Sigmoid colon (tissue), 7 donors: ENCODE measurements around the gene SCAP. TPM values are rescaled to one million over a fixed set of nuclear protein-coding genes. Genes with fewer than 3 reads are reported as not detected.

Experiments
- DNase-seq: peaks from one replicate; pipeline ENCODE4 v3.0.0-alpha.2; 2019
- H3K27ac ChIP-seq, 4 donors: fragments of 200-600 bp; sonication (generic); one replicate each; pipeline ENCODE4 v1.5.1; 2016 to 2019; ENCODE audit warnings: mild to moderate bottlenecking in 1 of 4
- H3K27me3 ChIP-seq, 3 donors: fragments of 200-600 bp; sonication (generic); one replicate each; pipeline ENCODE4 v1.5.1; 2019; ENCODE audit warnings: mild to moderate bottlenecking in 1 of 3
- H3K36me3 ChIP-seq, 4 donors: fragments of 200-600 bp; sonication (generic); one replicate each; pipeline ENCODE4 v1.5.1; 2016 to 2019
- H3K4me1 ChIP-seq, 4 donors: fragments of 200-600 bp; sonication (generic); one replicate each; pipeline ENCODE4 v1.5.1; 2017 to 2019
- H3K4me3 ChIP-seq, 4 donors: fragments of 200-600 bp; sonication (generic); one replicate each; pipeline ENCODE4 v1.5.1; 2017 to 2019; ENCODE audit warnings: mild to moderate bottlenecking in 2 of 4, moderate library complexity in 1 of 4
- H3K9me3 ChIP-seq, 4 donors: fragments of 200-600 bp in 3 of 4; sonication (generic) in 3 of 4; one replicate each; pipeline versions ENCODE4 v1.5.1 to v1.6.1; 2013 to 2019
- CTCF ChIP-seq, 4 experiments: fragments of 450-650 bp in 3 of 4; fragments of 200-600 bp in 1 of 4; IDR thresholded peaks; one replicate each; pipeline ENCODE4 v1.5.1; 2016 to 2019; ENCODE audit warnings: antibody characterized with exemption in 4 of 4, mild to moderate bottlenecking in 3 of 4, moderate library complexity in 2 of 4
- EP300 ChIP-seq, 4 donors: sonication (generic); formaldehyde crosslinking; IDR thresholded peaks; one replicate each; pipeline ENCODE4 v1.6.1; 2017; ENCODE audit warnings: antibody characterized with exemption in 4 of 4
- POLR2A ChIP-seq, 2 donors: fragments of 450-650 bp; IDR thresholded peaks; one replicate each; pipeline ENCODE4 v1.6.1; 2016; ENCODE audit warnings: antibody characterized with exemption in 2 of 2, mild to moderate bottlenecking in 2 of 2, moderate library complexity in 2 of 2
- POLR2AphosphoS5 ChIP-seq, 4 donors: sonication (generic); formaldehyde crosslinking; IDR thresholded peaks; one replicate each; pipeline ENCODE4 v1.6.1; 2017; ENCODE audit warnings: antibody characterized with exemption in 4 of 4
- WGBS, 2 donors: extraction: QIAGEN DNeasy Blood & Tissue Kit; methylation state at CpG; one replicate each; pipeline ENCODE4 v1.1.7; 2013; 5-methylcytosine and 5-hydroxymethylcytosine counted together
- intact Hi-C: fragments of 100-400 bp; cut with DNase I; formaldehyde crosslinking; loops from one replicate; pipeline ENCODE4 v1.15.1; 2023
- polyA plus RNA-seq, 3 donors: library from polyadenylated mRNA; stranded (reverse); fragments of 200-250 nt; gene quantifications; one replicate each; pipeline ENCODE4 v1.2.3, GENCODE V29; 2013
- total RNA-seq, 4 donors: library from RNA; depleted of rRNA; stranded (reverse); fragments of >200 nt; gene quantifications; one replicate each; pipeline ENCODE4 v1.1.0, GENCODE V29; 2016
- donor health status: healthy with polysubstance abuse.
- donor health status: Bipolar disorder and iron deficiency.
- donor health status: healthy.

The SCAP gene
- total and polyA plus RNA-seq, 7 donors, result 10.8 to 81.0 (median 52.3) TPM

GRCh38 chr3:47408839-47409229, 66.9 kb downstream of the SCAP start:
- Histone ChIP-seq H3K27ac (no peak overlapping the region), H3K9me3 (no peaks in the 10 kb centered on the region), H3K4me3 (no peak overlapping the region), H3K36me3 (peaks cover 19 to 82% (median 68%) of the 10 kb centered on the region in 4 donors), H3K27me3 (no peaks in the 10 kb centered on the region), H3K4me1 (peaks cover 0 to 23% (median 22%) of the 10 kb centered on the region in 4 donors)
- 95 to 96% methylated on average over 15 of the region's 15 CpGs for WGBS, 2 donors
- intact Hi-C loops, result no loop called here
- no peak for DNase-seq
- TF ChIP-seq POLR2AphosphoS5 (IDR thresholded peaks at IDR 0.05) (no peak), CTCF (IDR thresholded peaks at IDR 0.05) (no peak), EP300 (IDR thresholded peaks at IDR 0.05) (no peak), POLR2A (IDR thresholded peaks at IDR 0.05) (no peak)

- H3K36me3 ChIP-seq, result peaks cover 19 to 75% (median 61%) of the 10 kb centered on the region in 4 donors
- no peak for DNase-seq
- intact Hi-C loops, result no loop called here
- H3K4me1 ChIP-seq, result peaks cover 0 to 23% (median 23%) of the 10 kb centered on the region in 4 donors
- 93 to 94% methylated on average over 18 of the region's 18 CpGs for WGBS, 2 donors
- TF ChIP-seq CTCF (IDR thresholded peaks at IDR 0.05) (no peak), EP300 (IDR thresholded peaks at IDR 0.05) (no peak), POLR2A (IDR thresholded peaks at IDR 0.05) (no peak), POLR2AphosphoS5 (IDR thresholded peaks at IDR 0.05) (no peak)
- no peaks in the 10 kb centered on the region for H3K27me3 ChIP-seq
- no peak overlapping the region for H3K4me3 ChIP-seq
- no peak overlapping the region for H3K27ac ChIP-seq
- H3K9me3 ChIP-seq, result no peaks in the 10 kb centered on the region
Observed at GRCh38 chr3:47407896-47408838, 67.6 kb downstream of the SCAP start.

GRCh38 chr3:47407237-47407636, 68.5 kb downstream of the SCAP start:
- no peak for DNase-seq
- no peak overlapping the region for H3K27ac ChIP-seq
- no peak overlapping the region for H3K4me3 ChIP-seq
- 91 to 96% methylated on average over 7 of the region's 7 CpGs for WGBS, 2 donors
- peaks cover 19 to 72% (median 52%) of the 10 kb centered on the region in 4 donors for H3K36me3 ChIP-seq
- H3K4me1 ChIP-seq, result peaks cover 0 to 23% (median 23%) of the 10 kb centered on the region in 4 donors
- no peaks in the 10 kb centered on the region for H3K9me3 ChIP-seq
- no peak for TF ChIP-seq CTCF (IDR thresholded peaks at IDR 0.05)
- no peak for TF ChIP-seq POLR2A (IDR thresholded peaks at IDR 0.05)
- no peak for TF ChIP-seq POLR2AphosphoS5 (IDR thresholded peaks at IDR 0.05)
- TF ChIP-seq EP300 (IDR thresholded peaks at IDR 0.05), result no peak
- intact Hi-C loops, result no loop called here
- no peaks in the 10 kb centered on the region for H3K27me3 ChIP-seq

- no peak overlapping the region for H3K27ac ChIP-seq
- no peaks in the 10 kb centered on the region for H3K9me3 ChIP-seq
- H3K27me3 ChIP-seq, result no peaks in the 10 kb centered on the region
- H3K4me1 ChIP-seq, result peaks cover 0 to 23% (median 23%) of the 10 kb centered on the region in 4 donors
- no peak for TF ChIP-seq POLR2AphosphoS5 (IDR thresholded peaks at IDR 0.05)
- no peak for TF ChIP-seq EP300 (IDR thresholded peaks at IDR 0.05)
- no peak for TF ChIP-seq CTCF (IDR thresholded peaks at IDR 0.05)
- TF ChIP-seq POLR2A (IDR thresholded peaks at IDR 0.05), result no peak
- 57 to 82% methylated on average over 9 of the region's 9 CpGs for WGBS, 2 donors
- H3K4me3 ChIP-seq, result no peak overlapping the region
- peaks cover 19 to 68% (median 47%) of the 10 kb centered on the region in 4 donors for H3K36me3 ChIP-seq
- peak; percentile 65 for DNase-seq
- intact Hi-C loops, result no loop called here
Observed at GRCh38 chr3:47406762-47407149, 69.0 kb downstream of the SCAP start.
